ENCODE results near the gene ETV3L.

DNA sequence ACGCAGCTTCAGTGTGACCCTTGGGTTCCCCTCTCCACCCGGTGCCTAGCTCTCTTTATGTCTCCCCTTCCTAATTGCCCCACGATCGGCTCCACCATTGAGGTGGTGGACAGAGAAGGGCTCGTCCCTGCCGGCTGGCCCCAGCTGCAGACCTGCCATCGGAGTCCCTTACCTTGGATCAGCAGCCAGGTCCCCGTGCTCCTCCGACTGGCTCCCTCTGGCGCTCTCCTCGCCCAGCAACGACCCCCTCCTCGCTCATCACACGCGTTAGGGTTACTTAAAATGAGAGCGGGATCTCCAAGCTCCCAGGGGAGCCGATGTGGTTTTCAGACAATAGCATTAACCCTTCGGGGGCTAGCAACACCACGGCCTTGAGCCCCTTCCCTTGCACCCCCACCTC, 8.1 kb upstream of the ETV3L start:
- TF ChIP-seq POLR2AphosphoS5 (IDR thresholded peaks at IDR 0.05; ENCODE audit: low read depth, low read length) (no peak), TAF1 (IDR thresholded peaks at IDR 0.05; ENCODE audit: borderline replicate concordance, low read depth, low read length) (no peak), POLR2A (IDR thresholded peaks at IDR 0.05; ENCODE audit: low read depth, low read length) (no peak)
